ENCODE results near the gene PCDHB8. TPM values are rescaled to one million over a fixed set of nuclear protein-coding genes. Genes with fewer than 3 reads are reported as not detected.
"Not testable (repeated sequence)": the region's sequence is repeated elsewhere in the genome, so short reads cannot be mapped to it uniquely, and the experiment has no call there.

PCDHB8 gene
- polyA plus RNA-seq, 1 donor from 2014 or later: not detected

DNA sequence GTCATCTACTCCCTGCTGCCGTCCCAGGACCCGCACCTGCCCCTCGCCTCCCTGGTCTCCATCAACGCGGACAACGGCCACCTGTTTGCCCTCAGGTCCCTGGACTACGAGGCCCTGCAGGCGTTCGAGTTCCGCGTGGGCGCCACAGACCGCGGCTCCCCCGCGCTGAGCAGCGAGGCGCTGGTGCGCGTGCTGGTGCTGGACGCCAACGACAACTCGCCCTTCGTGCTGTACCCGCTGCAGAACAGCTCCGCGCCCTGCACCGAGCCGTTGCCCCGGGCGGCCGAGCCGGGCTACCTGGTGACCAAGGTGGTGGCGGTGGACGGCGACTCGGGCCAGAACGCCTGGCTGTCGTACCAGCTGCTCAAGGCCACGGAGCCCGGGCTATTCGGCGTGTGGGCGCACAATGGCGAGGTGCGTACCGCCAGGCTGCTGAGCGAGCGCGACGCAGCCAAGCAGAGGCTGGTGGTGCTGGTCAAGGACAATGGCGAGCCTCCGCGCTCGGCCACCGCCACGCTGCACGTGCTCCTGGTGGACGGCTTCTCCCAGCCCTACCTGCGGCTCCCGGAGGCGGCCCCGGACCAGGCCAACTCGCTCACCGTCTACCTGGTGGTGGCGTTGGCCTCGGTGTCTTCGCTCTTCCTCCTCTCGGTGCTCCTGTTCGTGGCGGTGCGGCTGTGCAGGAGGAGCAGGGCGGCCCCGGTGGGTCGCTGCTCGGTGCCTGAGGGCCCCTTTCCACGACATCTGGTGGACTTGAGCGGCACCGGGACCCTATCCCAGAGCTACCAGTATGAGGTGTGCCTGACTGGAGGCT is 3.1 kb upstream of the PCDHB8 start:
- not testable (repeated sequence) for H3K27ac Mint-ChIP-seq, H3K4me3 Mint-ChIP-seq, H3K36me3 Mint-ChIP-seq, H3K27me3 Mint-ChIP-seq, H3K4me1 Mint-ChIP-seq, H3K9me3 Mint-ChIP-seq

DNA sequence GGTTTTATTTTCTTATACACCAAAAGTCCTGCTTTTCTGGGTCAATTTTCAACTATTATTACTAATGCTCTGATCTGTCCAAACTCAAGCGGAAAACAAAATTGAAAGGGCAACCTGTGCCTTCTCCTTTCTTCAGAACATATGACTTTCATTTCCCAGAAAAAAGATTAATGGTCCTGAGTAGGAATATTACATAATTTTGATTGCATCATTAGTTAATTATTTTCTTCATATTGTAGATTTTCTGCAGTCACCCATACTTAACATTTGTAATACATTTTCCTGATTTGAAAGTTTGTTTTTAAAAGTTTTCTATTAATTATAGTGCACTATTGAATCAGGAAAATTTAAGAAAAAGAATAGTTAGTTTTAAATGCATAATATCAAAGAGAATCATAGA is 1.7 kb upstream of the PCDHB8 start:
- Mint-ChIP-seq H3K27me3 (peaks cover 8% of the 10 kb centered on the region), H3K4me1 (peaks cover 0 to 2% (median 0%) of the 10 kb centered on the region in 3 donors), H3K4me3 (no peak overlapping the region), H3K36me3 (no peaks in the 10 kb centered on the region), H3K27ac (no peak overlapping the region), H3K9me3 (peaks cover 0 to 4% (median 2%) of the 10 kb centered on the region in 3 donors)

DNA sequence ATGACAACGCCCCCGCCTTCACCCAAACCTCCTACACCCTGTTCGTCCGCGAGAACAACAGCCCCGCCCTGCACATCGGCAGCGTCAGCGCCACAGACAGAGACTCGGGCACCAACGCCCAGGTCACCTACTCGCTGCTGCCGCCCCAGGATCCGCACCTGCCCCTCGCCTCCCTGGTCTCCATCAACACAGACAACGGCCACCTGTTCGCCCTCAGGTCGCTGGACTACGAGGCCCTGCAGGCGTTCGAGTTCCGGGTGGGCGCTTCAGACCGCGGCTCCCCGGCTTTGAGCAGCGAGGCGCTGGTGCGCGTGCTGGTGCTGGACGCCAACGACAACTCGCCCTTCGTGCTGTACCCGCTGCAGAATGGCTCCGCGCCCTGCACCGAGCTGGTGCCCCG is 1.8 kb downstream of the PCDHB8 start:
- not testable (repeated sequence) for H3K36me3 Mint-ChIP-seq, H3K27ac Mint-ChIP-seq, H3K4me1 Mint-ChIP-seq, H3K4me3 Mint-ChIP-seq
- peaks cover 1 to 14% (median 12%) of the 10 kb centered on the region in 3 donors for H3K9me3 Mint-ChIP-seq
- peaks cover 17% of the 10 kb centered on the region for H3K27me3 Mint-ChIP-seq

DNA sequence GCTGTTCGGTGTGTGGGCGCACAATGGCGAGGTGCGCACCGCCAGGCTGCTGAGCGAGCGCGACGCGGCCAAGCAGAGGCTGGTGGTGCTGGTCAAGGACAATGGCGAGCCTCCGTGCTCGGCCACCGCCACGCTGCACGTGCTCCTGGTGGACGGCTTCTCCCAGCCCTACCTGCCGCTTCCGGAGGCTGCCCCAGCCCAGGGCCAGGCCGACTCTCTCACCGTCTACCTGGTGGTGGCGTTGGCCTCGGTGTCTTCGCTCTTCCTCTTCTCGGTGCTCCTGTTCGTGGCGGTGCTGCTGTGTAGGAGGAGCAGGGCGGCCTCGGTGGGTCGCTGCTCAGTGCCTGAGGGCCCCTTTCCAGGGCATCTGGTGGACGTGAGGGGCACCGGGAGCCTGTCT is 2.3 kb downstream of the PCDHB8 start:
- not testable (repeated sequence) for H3K4me1 Mint-ChIP-seq, H3K4me3 Mint-ChIP-seq, H3K27ac Mint-ChIP-seq, H3K36me3 Mint-ChIP-seq
- H3K9me3 Mint-ChIP-seq: peaks cover 3 to 14% (median 12%) of the 10 kb centered on the region in 3 donors
- peaks cover 20% of the 10 kb centered on the region for H3K27me3 Mint-ChIP-seq

DNA sequence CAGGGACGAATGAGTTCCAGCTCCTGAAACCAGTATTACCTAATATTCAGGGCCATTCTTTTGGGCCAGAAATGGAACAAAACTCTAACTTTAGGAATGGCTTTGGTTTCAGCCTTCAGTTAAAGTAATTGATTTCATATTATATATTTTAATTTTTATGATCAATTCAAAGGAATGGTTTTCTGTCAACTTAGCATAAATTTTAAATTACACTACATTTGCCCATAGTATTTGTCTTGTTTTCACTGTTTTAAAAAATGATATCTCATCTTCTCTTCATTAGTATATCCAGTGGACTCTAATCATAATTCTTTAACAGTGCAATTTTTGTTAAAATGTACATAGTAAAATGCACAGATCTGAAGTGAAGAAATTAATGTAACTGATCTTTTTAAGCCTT is 2.7 kb downstream of the PCDHB8 start:
- Mint-ChIP-seq H3K27me3 (peaks cover 17% of the 10 kb centered on the region), H3K36me3 (no peaks in the 10 kb centered on the region), H3K4me1 (no peaks in the 10 kb centered on the region), H3K27ac (no peak overlapping the region), H3K4me3 (no peak overlapping the region), H3K9me3 (peaks cover 5 to 14% (median 12%) of the 10 kb centered on the region in 3 donors)

DNA sequence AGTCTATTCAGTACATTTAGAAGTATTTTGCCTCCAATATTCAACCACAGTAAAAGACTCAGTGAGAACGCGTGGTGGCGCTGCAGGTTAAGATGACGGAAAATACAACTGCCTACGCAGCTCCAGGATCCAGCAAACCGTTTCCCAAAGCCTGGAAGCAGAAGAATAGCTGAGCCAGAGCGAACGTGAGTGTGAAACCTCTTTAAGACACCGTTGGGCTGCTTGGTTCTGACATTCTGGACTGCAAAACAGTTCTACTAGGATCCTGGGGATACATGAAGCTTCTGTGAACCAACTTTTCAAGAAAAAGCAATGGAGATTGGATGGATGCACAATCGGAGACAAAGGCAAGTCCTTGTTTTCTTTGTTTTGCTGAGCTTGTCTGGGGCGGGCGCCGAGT is 4.7 kb downstream of the PCDHB8 start, which contains the start of gene PCDHB16:
PCDHB16 (plus strand) TSS at position 140 of the 400 bp plus-strand sequence; CDS start at position 313, 173 bp downstream.
- peak within 1 kb of the TSS in 2 of 3 donors; percentile 39 for H3K27ac Mint-ChIP-seq
- no peaks in the 10 kb centered on the region for H3K36me3 Mint-ChIP-seq
- peaks cover 9 to 15% (median 14%) of the 10 kb centered on the region in 3 donors for H3K9me3 Mint-ChIP-seq
- peaks cover 0 to 4% (median 3%) of the 10 kb centered on the region in 3 donors for H3K4me1 Mint-ChIP-seq
- H3K4me3 Mint-ChIP-seq: no peak within 1 kb of the TSS
- peaks cover 21% of the 10 kb centered on the region for H3K27me3 Mint-ChIP-seq

DNA sequence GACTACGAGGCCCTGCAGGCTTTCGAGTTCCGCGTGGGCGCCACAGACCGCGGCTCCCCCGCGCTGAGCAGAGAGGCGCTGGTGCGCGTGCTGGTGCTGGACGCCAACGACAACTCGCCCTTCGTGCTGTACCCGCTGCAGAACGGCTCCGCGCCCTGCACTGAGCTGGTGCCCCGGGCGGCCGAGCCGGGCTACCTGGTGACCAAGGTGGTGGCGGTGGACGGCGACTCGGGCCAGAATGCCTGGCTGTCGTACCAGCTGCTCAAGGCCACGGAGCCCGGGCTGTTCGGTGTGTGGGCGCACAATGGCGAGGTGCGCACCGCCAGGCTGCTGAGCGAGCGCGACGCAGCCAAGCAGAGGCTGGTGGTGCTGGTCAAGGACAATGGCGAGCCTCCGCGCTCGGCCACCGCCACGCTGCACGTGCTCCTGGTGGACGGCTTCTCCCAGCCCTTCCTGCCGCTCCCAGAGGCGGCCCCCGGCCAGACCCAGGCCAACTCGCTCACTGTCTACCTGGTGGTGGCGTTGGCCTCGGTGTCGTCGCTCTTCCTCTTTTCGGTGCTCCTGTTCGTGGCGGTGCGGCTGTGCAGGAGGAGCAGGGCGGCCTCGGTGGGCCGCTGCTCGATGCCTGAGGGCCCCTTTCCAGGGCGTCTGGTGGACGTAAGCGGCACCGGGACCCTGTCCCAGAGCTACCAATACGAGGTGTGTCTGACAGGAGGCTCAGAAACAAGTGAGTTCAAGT is 6.7 kb downstream of the PCDHB8 start:
- not testable (repeated sequence) for H3K27ac Mint-ChIP-seq, H3K4me1 Mint-ChIP-seq, H3K36me3 Mint-ChIP-seq
- Mint-ChIP-seq H3K9me3 (peaks cover 11 to 18% (median 17%) of the 10 kb centered on the region in 3 donors), H3K27me3 (peaks cover 27% of the 10 kb centered on the region), H3K4me3 (peak overlapping the region in 1 of 4 donors; percentile 22)

DNA sequence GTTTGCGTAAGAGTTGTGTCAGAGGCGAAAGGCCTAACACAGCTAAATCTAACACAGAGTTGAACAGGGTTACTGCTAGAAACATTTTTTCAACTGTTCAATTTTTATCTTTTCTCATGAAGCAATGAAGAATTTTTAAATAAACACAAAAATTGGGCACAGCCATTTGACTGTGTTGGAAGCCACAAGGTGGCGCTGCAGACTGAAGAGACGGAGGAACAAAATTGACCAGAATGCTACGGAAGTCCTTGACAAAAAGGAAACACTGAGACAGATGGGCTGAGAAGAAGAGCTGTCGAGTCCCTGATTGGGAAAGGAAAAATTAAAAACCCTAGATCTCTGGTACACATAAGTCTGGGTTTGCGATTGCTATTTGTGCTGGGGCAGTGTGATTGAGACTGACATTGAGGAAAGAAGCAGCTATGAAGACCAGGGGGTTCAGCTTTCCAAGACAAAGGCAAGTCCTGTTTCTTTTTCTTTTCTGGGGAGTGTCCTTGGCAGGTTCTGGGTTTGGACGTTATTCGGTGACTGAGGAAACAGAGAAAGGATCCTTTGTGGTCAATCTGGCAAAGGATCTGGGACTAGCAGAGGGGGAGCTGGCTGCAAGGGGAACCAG is 9.4 kb downstream of the PCDHB8 start, which contains the start of gene PCDHB9:
PCDHB9 (plus strand) TSS at position 265 of the 616 bp plus-strand sequence; CDS start at position 423, 158 bp downstream.
- peak within 1 kb of the TSS; percentile 30 to 75 (median 52) for H3K4me3 Mint-ChIP-seq
- H3K9me3 Mint-ChIP-seq: peaks cover 19 to 26% (median 19%) of the 10 kb centered on the region in 3 donors
- H3K27ac Mint-ChIP-seq: no peak within 1 kb of the TSS
- no peaks in the 10 kb centered on the region for H3K36me3 Mint-ChIP-seq
- peaks cover 0 to 4% (median 3%) of the 10 kb centered on the region in 3 donors for H3K4me1 Mint-ChIP-seq
- H3K27me3 Mint-ChIP-seq: peaks cover 25% of the 10 kb centered on the region

DNA sequence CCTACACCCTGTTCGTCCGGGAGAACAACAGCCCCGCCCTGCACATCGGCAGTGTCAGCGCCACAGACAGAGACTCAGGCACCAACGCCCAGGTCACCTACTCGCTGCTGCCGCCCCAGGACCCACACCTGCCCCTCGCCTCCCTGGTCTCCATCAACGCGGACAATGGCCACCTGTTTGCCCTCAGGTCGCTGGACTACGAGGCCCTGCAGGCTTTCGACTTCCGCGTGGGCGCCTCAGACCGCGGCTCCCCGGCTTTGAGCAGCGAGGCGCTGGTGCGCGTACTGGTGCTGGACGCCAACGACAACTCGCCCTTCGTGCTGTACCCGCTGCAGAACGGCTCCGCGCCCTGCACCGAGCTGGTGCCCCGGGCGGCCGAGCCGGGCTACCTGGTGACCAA is 11.1 kb downstream of the PCDHB8 start:
- not testable (repeated sequence) for H3K36me3 Mint-ChIP-seq, H3K4me3 Mint-ChIP-seq, H3K27ac Mint-ChIP-seq, H3K4me1 Mint-ChIP-seq
- peaks cover 9 to 20% (median 20%) of the 10 kb centered on the region in 3 donors for H3K9me3 Mint-ChIP-seq
- H3K27me3 Mint-ChIP-seq: peaks cover 22% of the 10 kb centered on the region

DNA sequence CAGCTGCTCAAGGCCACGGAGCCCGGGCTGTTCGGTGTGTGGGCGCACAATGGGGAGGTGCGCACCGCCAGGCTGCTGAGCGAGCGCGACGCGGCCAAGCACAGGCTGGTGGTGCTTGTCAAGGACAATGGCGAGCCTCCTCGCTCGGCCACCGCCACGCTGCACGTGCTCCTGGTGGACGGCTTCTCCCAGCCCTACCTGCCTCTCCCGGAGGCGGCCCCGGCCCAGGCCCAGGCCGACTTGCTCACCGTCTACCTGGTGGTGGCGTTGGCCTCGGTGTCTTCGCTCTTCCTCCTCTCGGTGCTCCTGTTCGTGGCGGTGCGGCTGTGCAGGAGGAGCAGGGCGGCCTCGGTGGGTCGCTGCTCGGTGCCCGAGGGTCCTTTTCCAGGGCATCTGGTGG is 11.5 kb downstream of the PCDHB8 start:
- H3K4me1 Mint-ChIP-seq, H3K4me3 Mint-ChIP-seq, H3K27ac Mint-ChIP-seq, H3K36me3 Mint-ChIP-seq: not testable (repeated sequence)
- Mint-ChIP-seq H3K9me3 (peaks cover 9 to 20% (median 20%) of the 10 kb centered on the region in 3 donors), H3K27me3 (peaks cover 22% of the 10 kb centered on the region)

DNA sequence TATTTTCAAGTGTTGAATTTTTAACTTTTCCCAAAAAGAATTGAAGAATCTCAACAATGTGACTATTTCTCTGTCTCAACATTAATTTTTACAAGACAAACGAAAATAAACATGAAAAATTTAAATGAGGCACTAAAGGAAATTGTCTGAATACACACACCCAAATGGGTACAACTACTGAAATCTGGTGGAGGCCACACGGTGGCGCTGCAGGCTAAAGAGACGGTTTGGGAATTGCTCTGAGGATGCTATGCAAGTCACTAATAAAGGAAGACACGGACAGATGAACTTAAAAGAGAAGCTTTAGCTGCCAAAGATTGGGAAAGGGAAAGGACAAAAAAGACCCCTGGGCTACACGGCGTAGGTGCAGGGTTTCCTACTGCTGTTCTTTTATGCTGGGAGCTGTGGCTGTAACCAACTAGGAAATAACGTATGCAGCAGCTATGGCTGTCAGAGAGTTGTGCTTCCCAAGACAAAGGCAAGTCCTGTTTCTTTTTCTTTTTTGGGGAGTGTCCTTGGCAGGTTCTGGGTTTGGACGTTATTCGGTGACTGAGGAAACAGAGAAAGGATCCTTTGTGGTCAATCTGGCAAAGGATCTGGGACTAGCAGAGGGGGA is 14.6 kb downstream of the PCDHB8 start, which contains the start of gene PCDHB10:
PCDHB10 (plus strand) TSS at position 244 of the 616 bp plus-strand sequence; CDS start at position 444, 200 bp downstream.
- peaks cover 6 to 33% (median 14%) of the 10 kb centered on the region in 3 donors for H3K9me3 Mint-ChIP-seq
- no peak within 1 kb of the TSS for H3K27ac Mint-ChIP-seq
- peaks cover 13% of the 10 kb centered on the region for H3K27me3 Mint-ChIP-seq
- H3K4me1 Mint-ChIP-seq: peaks cover 0 to under 1% (median 0%) of the 10 kb centered on the region in 3 donors
- no peaks in the 10 kb centered on the region for H3K36me3 Mint-ChIP-seq
- H3K4me3 Mint-ChIP-seq: peak within 1 kb of the TSS in 2 of 4 donors; percentile 54 to 65

DNA sequence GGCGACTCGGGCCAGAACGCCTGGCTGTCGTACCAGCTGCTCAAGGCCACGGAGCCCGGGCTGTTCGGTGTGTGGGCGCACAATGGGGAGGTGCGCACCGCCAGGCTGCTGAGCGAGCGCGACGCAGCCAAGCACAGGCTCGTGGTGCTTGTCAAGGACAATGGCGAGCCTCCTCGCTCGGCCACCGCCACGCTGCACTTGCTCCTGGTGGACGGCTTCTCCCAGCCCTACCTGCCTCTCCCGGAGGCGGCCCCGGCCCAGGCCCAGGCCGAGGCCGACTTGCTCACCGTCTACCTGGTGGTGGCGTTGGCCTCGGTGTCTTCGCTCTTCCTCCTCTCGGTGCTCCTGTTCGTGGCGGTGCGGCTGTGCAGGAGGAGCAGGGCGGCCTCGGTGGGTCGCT is 16.7 kb downstream of the PCDHB8 start:
- H3K36me3 Mint-ChIP-seq: not testable (repeated sequence)

DNA sequence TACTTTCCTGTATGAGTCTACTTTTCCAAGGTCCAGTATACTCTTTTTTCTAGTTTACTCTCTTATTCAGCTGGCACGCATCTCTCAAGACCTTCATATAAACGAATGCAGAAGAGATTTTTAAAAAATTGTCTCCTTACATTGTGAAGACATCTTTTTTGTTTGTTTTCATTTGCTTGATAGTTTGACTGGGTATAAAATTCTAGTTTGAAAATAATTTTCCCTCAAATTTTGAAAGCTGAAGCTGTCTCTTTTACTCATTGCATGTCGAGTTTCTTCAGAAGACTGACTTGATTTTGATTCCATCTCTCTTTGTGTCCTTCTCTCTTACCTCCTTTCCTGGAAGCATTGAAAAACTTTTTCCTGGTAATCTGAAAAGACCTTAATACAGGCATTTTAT is 18.8 kb downstream of the PCDHB8 start:
- Mint-ChIP-seq H3K4me3 (no peak overlapping the region), H3K4me1 (no peaks in the 10 kb centered on the region), H3K27me3 (peaks cover 15% of the 10 kb centered on the region), H3K9me3 (peaks cover 10 to 41% (median 20%) of the 10 kb centered on the region in 3 donors), H3K27ac (no peak overlapping the region), H3K36me3 (peaks cover 2% of the 10 kb centered on the region)

More for the DNA sequence above, 16.7 kb downstream of the PCDHB8 start:
- peaks cover 5 to 38% (median 20%) of the 10 kb centered on the region in 3 donors for H3K9me3 Mint-ChIP-seq
- H3K27me3 Mint-ChIP-seq, H3K27ac Mint-ChIP-seq, H3K4me1 Mint-ChIP-seq, H3K4me3 Mint-ChIP-seq: not testable (repeated sequence)

Measured in IgD-negative memory B cell (primary cell).